Measurements from ENCODE around the gene TMEM132D. TPM values are rescaled to one million over a fixed set of nuclear protein-coding genes. Genes with fewer than 3 reads are reported as not detected.

The TMEM132D gene
- total and polyA plus RNA-seq, 2 of the 4 experiments (the other 2 are of a cell fraction), result not detected

DNA sequence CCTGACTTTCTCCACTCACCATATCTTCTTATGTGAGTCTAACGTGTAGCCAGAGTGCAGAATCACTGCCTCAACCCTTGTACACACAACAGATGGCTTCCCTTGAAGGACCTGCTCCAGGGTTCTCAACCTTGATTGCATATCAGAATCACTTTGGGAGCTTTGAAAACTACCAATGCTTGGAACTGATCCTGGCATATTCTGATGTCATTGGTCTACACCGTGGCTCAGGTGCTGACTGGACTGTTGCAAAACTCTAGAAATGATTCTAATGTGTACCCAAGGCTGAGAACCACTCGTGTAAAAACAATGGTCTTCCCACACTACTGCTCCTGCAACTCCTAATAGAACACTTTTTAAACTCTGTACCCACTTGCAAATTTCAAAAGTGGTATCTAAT lies 18.5 kb downstream of the TMEM132D start:
- ATAC-seq (ENCODE audit: low read depth) (no peak), DNase-seq (no peak)
- Histone ChIP-seq H2BK20ac (ENCODE audit: low read depth, low read length) (no peak overlapping the region), H3K27me3 (ENCODE audit: control insufficient read depth, insufficient read depth, low read length) (no peaks in the 10 kb centered on the region), H3K14ac (replicated peaks; ENCODE audit: low read depth, low read length) (no peak overlapping the region), H4K5ac (ENCODE audit: low read depth, low read length) (no peak overlapping the region), H3K9me3 (ENCODE audit: control insufficient read depth, insufficient read depth, low read length) (peaks cover 10% of the 10 kb centered on the region), H3K56ac (ENCODE audit: extremely low read depth, insufficient read depth, low read length) (no peak overlapping the region), H2BK15ac (ENCODE audit: low read depth, low read length) (no peak overlapping the region), H3K4me3 (ENCODE audit: insufficient read depth, low read depth, low read length) (no peak overlapping the region), H2AFZ (replicated peaks; ENCODE audit: low read length, poor library complexity) (no peak overlapping the region), H3K27ac (ENCODE audit: insufficient read depth, low read length) (no peak overlapping the region), H2BK120ac (ENCODE audit: low read depth, low read length) (no peak overlapping the region), H4K20me1 (ENCODE audit: insufficient read depth, low read length) (no peaks in the 10 kb centered on the region), H4K91ac (ENCODE audit: insufficient read depth, low read depth, low read length) (no peak overlapping the region), H2AK9ac (replicated peaks; ENCODE audit: low read depth, low read length, poor library complexity) (no peak overlapping the region), H3K36me3 (ENCODE audit: control insufficient read depth, insufficient read depth, low read length) (no peaks in the 10 kb centered on the region), H3K4me2 (ENCODE audit: low read depth, low read length) (no peak overlapping the region), H3K9ac (ENCODE audit: low read depth, low read length) (no peak overlapping the region), H2AK5ac (ENCODE audit: low read depth, low read length) (no peak overlapping the region), H3K23ac (ENCODE audit: low read depth, low read length) (no peak overlapping the region), H4K8ac (ENCODE audit: low read depth in 2 of 2, low read length in 2 of 2) (no peak overlapping the region), H3K4me1 (ENCODE audit: control insufficient read depth, insufficient read depth, low read length) (no peaks in the 10 kb centered on the region), H3K4ac (ENCODE audit: low read depth, low read length) (no peak overlapping the region), H2BK5ac (ENCODE audit: low read depth, low read length, poor library complexity, severe bottlenecking) (no peak overlapping the region), H3K18ac (ENCODE audit: low read depth, low read length) (no peak overlapping the region), H3K9me1 (ENCODE audit: insufficient read depth, low read length) (no peaks in the 10 kb centered on the region), H3K79me1 (ENCODE audit: low read depth in 1 of 2, low read length in 2 of 2) (no peaks in the 10 kb centered on the region)
- ChIA-PET CTCF (no interaction called here), POLR2A (ENCODE audit: unreplicated experiment) (no interaction called here)
- dilution Hi-C loops (cut with HindIII; ENCODE audit: low sequenced_read_pairs, unreplicated experiment), result no loop called here
- TF ChIP-seq RCOR1 (IDR thresholded peaks at IDR 0.05; ENCODE audit: insufficient replicate concordance, low read length) (no peak), CHD1 (IDR thresholded peaks at IDR 0.05; ENCODE audit: low read depth, low read length) (no peak), FOS (IDR thresholded peaks at IDR 0.05; ENCODE audit: low read depth, low read length) (no peak), MXI1 (IDR thresholded peaks at IDR 0.05; ENCODE audit: borderline replicate concordance, low read depth, low read length) (no peak), RFX5 (IDR thresholded peaks at IDR 0.05; ENCODE audit: low read depth, low read length) (no peak)
- TF ChIP-seq, protein P1, sequence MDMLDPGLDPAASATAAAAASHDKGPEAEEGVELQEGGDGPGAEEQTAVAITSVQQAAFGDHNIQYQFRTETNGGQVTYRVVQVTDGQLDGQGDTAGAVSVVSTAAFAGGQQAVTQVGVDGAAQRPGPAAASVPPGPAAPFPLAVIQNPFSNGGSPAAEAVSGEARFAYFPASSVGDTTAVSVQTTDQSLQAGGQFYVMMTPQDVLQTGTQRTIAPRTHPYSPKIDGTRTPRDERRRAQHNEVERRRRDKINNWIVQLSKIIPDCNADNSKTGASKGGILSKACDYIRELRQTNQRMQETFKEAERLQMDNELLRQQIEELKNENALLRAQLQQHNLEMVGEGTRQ (IDR thresholded peaks at IDR 0.05; ENCODE audit: low read depth, low read length), result no peak
- TF ChIP-seq, protein P2, sequence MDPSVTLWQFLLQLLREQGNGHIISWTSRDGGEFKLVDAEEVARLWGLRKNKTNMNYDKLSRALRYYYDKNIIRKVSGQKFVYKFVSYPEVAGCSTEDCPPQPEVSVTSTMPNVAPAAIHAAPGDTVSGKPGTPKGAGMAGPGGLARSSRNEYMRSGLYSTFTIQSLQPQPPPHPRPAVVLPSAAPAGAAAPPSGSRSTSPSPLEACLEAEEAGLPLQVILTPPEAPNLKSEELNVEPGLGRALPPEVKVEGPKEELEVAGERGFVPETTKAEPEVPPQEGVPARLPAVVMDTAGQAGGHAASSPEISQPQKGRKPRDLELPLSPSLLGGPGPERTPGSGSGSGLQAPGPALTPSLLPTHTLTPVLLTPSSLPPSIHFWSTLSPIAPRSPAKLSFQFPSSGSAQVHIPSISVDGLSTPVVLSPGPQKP (IDR thresholded peaks at IDR 0.05; ENCODE audit: borderline replicate concordance, low read depth, low read length), result no peak
- intact Hi-C loops (cut with micrococcal nuclease), result no loop called here
- in situ Hi-C loops (cut with MboI; ENCODE audit: low sequenced_read_pairs), result no loop called here
- BruUV-seq (replicated peaks), result no TSS peak
- no CpG with 5 or more reads among the region's 3 CpGs for whole genome bisulfite sequencing, 2 experiments (ENCODE audit: extremely low coverage in 2 of 2, insufficient read length in 1 of 2)
